Measurements from ENCODE around the gene TCF23.
"Not testable (repeated sequence)": the region's sequence is repeated elsewhere in the genome, so short reads cannot be mapped to it uniquely, and the experiment has no call there.

The TCF23 gene

DNA sequence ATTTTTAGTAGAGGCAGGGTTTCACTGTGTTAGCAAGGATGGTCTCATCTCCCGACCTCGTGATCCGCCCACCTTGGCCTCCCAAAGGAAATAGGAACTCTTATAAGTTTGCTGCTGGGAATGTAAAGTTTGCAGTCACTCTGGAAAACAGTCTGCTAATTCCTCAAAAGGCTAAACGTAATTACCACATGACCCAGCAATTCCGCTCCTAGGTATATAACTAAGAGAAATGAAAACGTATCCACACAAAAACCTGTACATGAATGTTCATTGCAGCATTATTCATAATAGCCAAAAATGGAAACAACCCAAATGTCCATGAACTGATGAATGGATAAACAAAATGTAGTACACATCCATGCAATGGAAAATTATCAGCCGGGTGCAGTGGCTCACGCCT is 41.2 kb downstream of the TCF23 start:
- DNase-seq (ENCODE audit: low read depth, low spot score): no peak

DNA sequence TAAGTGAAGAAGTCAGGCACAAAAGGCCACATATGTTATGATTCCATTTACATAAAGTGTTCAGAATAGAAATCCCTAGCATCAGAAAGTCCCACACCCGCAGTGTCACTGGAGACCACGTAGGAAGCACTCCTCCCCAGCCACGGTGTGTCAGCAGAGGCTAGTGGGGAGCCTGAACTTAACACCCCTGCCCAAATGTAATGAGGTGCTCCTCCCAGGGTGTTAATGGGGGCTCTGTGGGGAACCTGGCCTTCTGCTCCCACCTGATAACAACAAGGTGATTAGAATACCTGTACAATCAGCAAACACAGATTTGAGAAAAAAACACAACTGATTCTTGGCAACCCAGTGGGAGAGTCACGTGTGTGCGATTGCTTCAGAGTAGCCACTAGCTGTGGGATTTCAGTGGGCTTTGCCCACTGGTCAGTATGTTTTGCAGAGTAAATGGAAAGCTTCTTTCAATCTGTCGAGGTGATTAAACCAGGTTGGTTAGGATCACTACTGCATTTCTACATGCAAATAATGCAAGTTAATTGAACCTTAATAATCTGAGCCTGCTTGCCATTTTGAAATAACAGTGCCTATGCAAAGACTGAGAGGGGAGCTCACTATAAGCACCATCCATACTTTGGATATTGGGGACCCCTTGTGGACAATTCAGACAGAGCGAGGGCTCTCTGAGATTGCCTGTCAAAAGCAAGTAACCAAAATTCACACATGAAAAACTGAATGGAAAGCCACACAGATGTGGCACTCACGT is 42.4 kb downstream of the TCF23 start:
- DNase-seq (ENCODE audit: low read depth, low spot score): no peak

GRCh38 chr2:27194538-27195354 is 45.9 kb downstream of the TCF23 start:
- no peak for DNase-seq (ENCODE audit: low read depth, low spot score)

- DNase-seq (ENCODE audit: low read depth, low spot score): not testable (repeated sequence)
These were observed 47.0 kb downstream of the TCF23 start for GRCh38 chr2:27195799-27196198.

DNA sequence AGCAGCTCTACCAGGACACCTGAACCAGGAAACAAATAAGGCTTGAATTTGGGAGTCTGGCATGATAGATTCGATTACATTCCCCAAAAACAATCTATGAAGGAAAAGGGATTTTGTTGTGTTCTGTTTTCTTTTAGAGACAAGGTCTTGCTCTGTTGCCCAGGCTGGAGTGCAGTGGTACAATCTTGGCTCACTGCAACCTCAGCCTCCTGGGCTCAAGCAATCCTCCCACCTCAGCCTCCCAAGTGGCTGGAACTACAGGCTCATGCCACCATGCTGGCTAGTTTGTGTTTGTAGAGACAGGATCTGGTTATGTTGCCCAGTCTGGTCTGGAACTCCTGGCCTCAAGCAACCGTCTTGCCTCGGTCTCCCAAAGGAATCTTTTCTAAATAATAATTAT is 49.3 kb downstream of the TCF23 start:
- not testable (repeated sequence) for DNase-seq (ENCODE audit: low read depth, low spot score)

GRCh38 chr2:27198627-27199026 is 49.8 kb downstream of the TCF23 start:
- DNase-seq (ENCODE audit: low read depth, low spot score): no peak

DNA sequence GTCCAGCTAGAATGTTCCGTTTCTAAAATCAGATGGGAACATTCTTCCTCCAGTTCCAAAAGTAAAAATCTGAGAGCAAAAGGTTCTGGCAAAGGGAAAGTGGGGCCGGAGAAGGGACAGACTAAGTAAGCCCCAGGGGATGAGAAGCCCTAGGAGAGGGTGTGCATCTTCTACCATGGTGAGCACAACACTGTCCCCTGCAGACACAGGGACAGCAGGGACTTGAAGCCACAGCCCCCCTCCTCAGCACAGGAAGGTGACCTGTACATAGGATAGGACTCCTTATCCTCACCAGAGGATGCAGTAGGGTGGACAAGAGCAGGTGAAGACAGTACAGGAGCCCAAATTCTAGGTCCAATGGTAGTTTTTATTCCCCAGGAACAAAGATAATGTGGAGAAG is 50.4 kb downstream of the TCF23 start:
- no peak for DNase-seq (ENCODE audit: low read depth, low spot score)

DNA sequence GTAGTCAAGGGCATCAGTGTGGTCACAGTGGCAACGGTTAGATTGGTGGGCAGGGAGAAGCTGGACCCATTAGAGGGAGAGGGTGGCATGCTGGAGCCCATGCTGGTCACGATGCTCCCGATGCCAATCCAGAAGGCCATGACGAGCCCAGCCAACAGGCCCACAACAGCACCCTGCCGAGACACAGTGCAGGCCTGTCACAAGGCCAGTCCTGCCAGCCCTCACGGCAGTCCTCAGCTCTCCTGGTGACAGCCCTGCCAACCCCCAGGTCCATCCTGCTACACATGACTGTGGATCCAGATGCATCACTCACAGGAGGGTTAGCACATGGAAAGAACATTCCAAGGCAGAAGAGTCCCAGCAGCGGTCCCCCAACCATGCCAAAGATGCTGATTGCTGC is 52.9 kb downstream of the TCF23 start:
- no peak for DNase-seq (ENCODE audit: low read depth, low spot score)

GRCh38 chr2:27202854-27203253 is 54.0 kb downstream of the TCF23 start:
- DNase-seq (ENCODE audit: low read depth, low spot score): no peak

DNA sequence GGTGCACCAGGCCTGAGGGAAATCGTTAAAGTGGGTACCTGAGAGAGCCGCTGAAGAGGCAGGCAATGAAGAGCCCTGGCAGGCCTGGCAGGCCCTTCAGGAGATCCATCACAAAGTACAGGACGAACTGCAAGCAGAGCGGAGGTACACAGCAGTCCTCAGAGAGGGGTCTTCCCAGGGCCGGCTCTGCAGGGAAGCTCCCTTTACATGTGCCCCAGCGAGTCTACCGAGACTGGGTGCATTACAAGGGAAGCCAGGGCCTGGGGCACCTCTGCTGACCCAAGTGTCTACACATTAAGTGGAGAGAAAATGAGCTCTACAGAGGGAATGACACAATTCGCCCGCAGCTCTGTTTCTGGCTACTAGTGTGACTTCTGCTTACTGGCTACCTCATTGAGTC is 54.9 kb downstream of the TCF23 start:
- no peak for DNase-seq (ENCODE audit: low read depth, low spot score)

DNA sequence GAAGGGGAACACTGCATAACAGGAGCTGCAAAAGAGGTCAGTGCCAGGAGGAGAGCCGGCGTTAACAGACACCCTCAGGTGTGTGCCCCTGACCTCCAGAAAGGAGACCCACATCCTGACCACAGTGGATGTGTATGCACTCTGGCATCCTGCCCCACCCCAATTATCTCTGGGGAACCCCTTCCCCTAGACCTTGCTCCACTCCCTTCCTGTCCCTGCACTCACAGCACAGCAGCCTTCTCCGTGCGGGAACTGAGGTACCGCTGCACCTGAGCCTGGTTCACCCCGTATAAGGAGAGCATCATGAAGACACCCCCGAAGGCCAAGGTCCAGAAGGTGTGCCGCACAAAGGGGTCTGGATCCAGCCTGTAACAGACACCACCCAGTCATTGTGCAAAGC is 55.8 kb downstream of the TCF23 start:
- no peak for DNase-seq (ENCODE audit: low read depth, low spot score)

DNA sequence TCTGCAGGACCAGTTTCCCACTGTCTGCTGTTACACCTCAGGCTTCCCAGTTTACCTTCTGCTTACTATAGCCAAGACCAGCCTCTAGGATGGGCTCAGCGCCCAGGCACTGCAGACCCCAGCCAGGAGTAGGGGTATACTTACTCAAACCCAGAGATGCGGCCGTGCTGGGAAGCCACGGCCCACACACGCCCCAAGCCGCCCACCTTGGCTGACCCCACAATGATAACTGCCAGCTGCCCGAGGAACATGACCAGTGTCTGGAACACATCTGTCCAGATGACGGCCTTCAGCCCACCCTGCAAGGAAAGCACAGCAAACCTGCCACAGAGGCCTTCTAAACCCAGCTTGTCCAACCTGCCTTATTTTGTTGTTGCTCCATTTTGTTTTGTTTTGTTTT is 56.4 kb downstream of the TCF23 start:
- no peak for DNase-seq (ENCODE audit: low read depth, low spot score)

GRCh38 chr2:27206346-27206745 is 57.5 kb downstream of the TCF23 start:
- DNase-seq (ENCODE audit: low read depth, low spot score): no peak
